Erythroblast (primary cell): Measurements from ENCODE around the gene CEP85L.

Experiments used
- GATA1 ChIP-seq: IDR thresholded peaks from 2 replicates; pipeline ENCODE4 v1.6.1; 2011; ENCODE audit warnings: low read depth, mild to moderate bottlenecking, control low read depth, low read length, moderate library complexity
- POLR2A ChIP-seq: IDR thresholded peaks from 2 replicates; pipeline ENCODE4 v1.6.1; 2011; ENCODE audit warnings: mild to moderate bottlenecking, low read length

GRCh38 chr6:118589649-118590365 is 61.6 kb downstream of the CEP85L start:
- no peak for TF ChIP-seq POLR2A
- no peak for TF ChIP-seq GATA1
